Thyroid gland (tissue), 4 donors: Measurements from ENCODE around the gene CTNNA2. TPM values are rescaled to one million over a fixed set of nuclear protein-coding genes. Genes with fewer than 3 reads are reported as not detected.

Experiments
- DNase-seq, 2 donors: peaks; one replicate each; pipeline ENCODE4 v3.0.0-alpha.2; 2019
- H3K27ac ChIP-seq, 3 donors: fragments of 200-600 bp; sonication (generic); 1 replicate in 2 of 3; 2 replicates in 1 of 3; pipeline ENCODE4 v1.5.1; 2016 to 2019; ENCODE audit warnings: mild to moderate bottlenecking in 1 of 3, moderate library complexity in 1 of 3
- H3K27me3 ChIP-seq: fragments of 200-600 bp; sonication (generic); one replicate; pipeline ENCODE4 v1.5.1; 2019
- H3K36me3 ChIP-seq, 2 donors: fragments of 200-600 bp; sonication (generic); one replicate each; pipeline ENCODE4 v1.5.1; 2016 to 2019
- H3K4me1 ChIP-seq, 2 donors: fragments of 200-600 bp; sonication (generic); one replicate each; pipeline ENCODE4 v1.5.1; 2017 to 2019
- H3K4me3 ChIP-seq, 3 donors: fragments of 200-600 bp; sonication (generic); replicated peaks in 1 of 3; 1 replicate in 2 of 3; 2 replicates in 1 of 3; pipeline ENCODE4 v1.5.1; 2016; ENCODE audit warnings: mild to moderate bottlenecking in 1 of 3
- H3K9me3 ChIP-seq: fragments of 200-600 bp; sonication (generic); one replicate; pipeline ENCODE4 v1.5.1; 2017
- POLR2A ChIP-seq, 2 donors: fragments of 450-650 bp; IDR thresholded peaks; one replicate each; pipeline ENCODE4 v1.6.1; 2017; ENCODE audit warnings: antibody characterized with exemption in 2 of 2, mild to moderate bottlenecking in 2 of 2, moderate library complexity in 1 of 2
- WGBS, 2 donors: methylation state at CpG; one replicate each; pipeline ENCODE4 v1.1.5; 2017; 5-methylcytosine and 5-hydroxymethylcytosine counted together
- intact Hi-C: fragments of 100-400 bp; cut with DNase I; formaldehyde crosslinking; loops from one replicate; pipeline ENCODE4 v1.15.1; 2023
- total RNA-seq, 4 donors: library from RNA; depleted of rRNA; stranded (reverse); fragments of >200 nt; gene quantifications; one replicate each; pipeline ENCODE4 v1.2.3, GENCODE V29; 2016
- TF ChIP-seq, protein P1 (sequence below), 6 experiments: fragments of 200-600 bp in 3 of 6; fragments of 450-650 bp in 3 of 6; sonication (generic) in 3 of 6; IDR thresholded peaks; one replicate each; pipeline ENCODE4 v1.5.1; 2016 to 2019; ENCODE audit warnings: antibody characterized with exemption in 6 of 6, mild to moderate bottlenecking in 2 of 6, inconsistent platforms in 1 of 6, moderate library complexity in 1 of 6

The CTNNA2 gene
- total RNA-seq, 4 donors from 2014 or later, result 0.13 to 0.44 (median 0.22) TPM; not detected in 1

DNA sequence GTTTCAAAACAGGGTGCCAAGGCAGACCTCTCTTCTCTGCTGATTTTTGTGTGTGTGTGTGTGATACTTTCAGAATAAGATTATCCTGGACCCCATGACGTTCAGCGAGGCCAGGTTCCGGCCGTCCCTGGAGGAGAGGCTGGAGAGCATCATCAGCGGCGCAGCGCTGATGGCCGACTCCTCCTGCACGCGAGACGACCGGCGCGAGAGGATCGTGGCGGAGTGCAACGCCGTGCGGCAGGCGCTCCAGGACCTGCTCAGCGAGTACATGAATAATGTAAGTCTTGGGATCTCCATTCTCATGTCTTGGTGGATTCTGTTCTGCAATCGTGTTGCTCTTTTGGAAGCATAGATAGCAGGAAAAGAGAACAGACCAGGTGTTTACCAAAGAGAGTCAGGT, 396.7 kb downstream of the CTNNA2 start:
- no peak overlapping the region for H3K27ac ChIP-seq
- H3K36me3 ChIP-seq, result no peaks in the 10 kb centered on the region
- TF ChIP-seq, protein P1, sequence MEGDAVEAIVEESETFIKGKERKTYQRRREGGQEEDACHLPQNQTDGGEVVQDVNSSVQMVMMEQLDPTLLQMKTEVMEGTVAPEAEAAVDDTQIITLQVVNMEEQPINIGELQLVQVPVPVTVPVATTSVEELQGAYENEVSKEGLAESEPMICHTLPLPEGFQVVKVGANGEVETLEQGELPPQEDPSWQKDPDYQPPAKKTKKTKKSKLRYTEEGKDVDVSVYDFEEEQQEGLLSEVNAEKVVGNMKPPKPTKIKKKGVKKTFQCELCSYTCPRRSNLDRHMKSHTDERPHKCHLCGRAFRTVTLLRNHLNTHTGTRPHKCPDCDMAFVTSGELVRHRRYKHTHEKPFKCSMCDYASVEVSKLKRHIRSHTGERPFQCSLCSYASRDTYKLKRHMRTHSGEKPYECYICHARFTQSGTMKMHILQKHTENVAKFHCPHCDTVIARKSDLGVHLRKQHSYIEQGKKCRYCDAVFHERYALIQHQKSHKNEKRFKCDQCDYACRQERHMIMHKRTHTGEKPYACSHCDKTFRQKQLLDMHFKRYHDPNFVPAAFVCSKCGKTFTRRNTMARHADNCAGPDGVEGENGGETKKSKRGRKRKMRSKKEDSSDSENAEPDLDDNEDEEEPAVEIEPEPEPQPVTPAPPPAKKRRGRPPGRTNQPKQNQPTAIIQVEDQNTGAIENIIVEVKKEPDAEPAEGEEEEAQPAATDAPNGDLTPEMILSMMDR (IDR thresholded peaks at IDR 0.05), result no peak
- TF ChIP-seq POLR2A (IDR thresholded peaks at IDR 0.05), result no peak
- no peak for DNase-seq
- H3K9me3 ChIP-seq, result no peaks in the 10 kb centered on the region
- WGBS, 2 donors, result 93% methylated on average over 22 of the region's 22 CpGs
- no peak overlapping the region for H3K4me3 ChIP-seq
- no peaks in the 10 kb centered on the region for H3K27me3 ChIP-seq
- no peaks in the 10 kb centered on the region for H3K4me1 ChIP-seq
- intact Hi-C loops, result no loop called here

DNA sequence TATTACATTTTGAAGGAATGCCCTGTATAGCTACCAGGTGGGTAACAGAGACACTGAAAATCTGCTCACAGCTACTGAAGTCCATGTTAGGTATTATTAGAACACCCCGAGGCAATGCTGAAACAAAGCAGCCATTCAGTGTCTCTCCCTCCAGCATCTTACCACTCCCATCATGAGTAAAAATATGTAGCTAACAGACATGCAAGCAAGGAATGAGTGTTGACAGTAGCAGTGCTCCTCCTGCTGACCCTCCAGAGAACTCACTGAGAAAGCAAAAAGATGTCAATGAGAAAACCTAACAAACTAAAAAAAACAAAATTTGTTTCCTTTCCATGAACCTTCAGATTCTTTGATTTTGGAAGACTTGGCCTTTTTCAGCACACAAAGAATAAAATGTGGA, 397.8 kb downstream of the CTNNA2 start:
- TF ChIP-seq, protein P1 (IDR thresholded peaks at IDR 0.05), result no peak
- TF ChIP-seq POLR2A (IDR thresholded peaks at IDR 0.05), result no peak
- H3K4me1 ChIP-seq, result no peaks in the 10 kb centered on the region
- WGBS, 2 donors, result 64 to 69% methylated on average over 1 of the region's 1 CpG
- no peak overlapping the region for H3K4me3 ChIP-seq
- H3K27me3 ChIP-seq, result no peaks in the 10 kb centered on the region
- H3K36me3 ChIP-seq, result no peaks in the 10 kb centered on the region
- H3K27ac ChIP-seq, result no peak overlapping the region
- intact Hi-C loops, result no loop called here
- H3K9me3 ChIP-seq, result no peaks in the 10 kb centered on the region
- DNase-seq, result no peak

DNA sequence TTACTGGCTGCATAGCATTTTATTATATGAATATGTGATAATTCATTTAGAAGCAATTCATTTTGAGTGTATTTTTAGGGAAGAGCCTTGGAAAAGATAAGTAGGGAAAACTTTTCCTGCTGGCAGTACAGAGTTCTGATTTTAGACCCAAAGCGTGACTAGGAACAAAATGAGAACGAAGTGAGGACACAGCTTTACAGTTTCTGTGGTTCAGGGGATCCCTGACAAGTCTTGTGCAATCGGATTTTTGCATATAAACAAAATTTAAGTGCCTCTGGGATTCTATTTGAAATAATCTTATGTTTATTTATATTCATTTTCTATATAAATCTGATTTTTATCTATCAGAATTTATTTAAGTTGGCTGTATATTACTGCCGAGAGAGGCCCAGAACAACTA, 402.6 kb downstream of the CTNNA2 start:
- Histone ChIP-seq H3K4me3 (no peak overlapping the region), H3K27ac (no peak overlapping the region), H3K27me3 (no peaks in the 10 kb centered on the region), H3K4me1 (no peaks in the 10 kb centered on the region), H3K9me3 (no peaks in the 10 kb centered on the region), H3K36me3 (no peaks in the 10 kb centered on the region)
- TF ChIP-seq POLR2A (IDR thresholded peaks at IDR 0.05), result no peak
- TF ChIP-seq, protein P1 (IDR thresholded peaks at IDR 0.05), result no peak
- intact Hi-C loops, result no loop called here
- no peak for DNase-seq
- WGBS, 2 donors, result 70 to 82% methylated on average over 4 of the region's 4 CpGs

DNA sequence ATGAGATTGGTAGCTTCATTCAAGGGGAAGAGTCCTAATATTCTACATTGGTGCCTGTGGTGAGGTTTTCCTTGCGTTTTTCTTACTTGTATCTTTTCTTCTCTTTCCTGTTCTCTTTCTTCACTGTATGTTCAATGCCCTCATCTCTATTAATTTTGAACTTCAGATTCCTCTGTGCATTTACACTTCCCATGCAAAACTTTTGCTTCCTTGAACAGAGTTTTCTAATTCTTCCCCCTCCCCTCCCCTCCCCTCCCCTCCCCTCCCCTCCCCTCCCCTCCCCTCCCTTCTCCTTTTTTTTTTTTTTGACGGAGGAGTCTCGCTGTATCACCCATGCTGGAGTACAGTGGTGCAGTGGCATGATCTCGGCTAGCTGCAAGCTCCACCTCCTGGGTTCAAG, 403.4 kb downstream of the CTNNA2 start:
- intact Hi-C loops, result no loop called here
- WGBS, 2 donors, result 75 to 90% methylated on average over 4 of the region's 4 CpGs
- no peak for TF ChIP-seq POLR2A (IDR thresholded peaks at IDR 0.05)
- TF ChIP-seq, protein P1 (IDR thresholded peaks at IDR 0.05), result no peak
- no peaks in the 10 kb centered on the region for H3K36me3 ChIP-seq
- H3K4me3 ChIP-seq, result no peak overlapping the region
- no peaks in the 10 kb centered on the region for H3K4me1 ChIP-seq
- no peaks in the 10 kb centered on the region for H3K9me3 ChIP-seq
- no peak for DNase-seq
- H3K27me3 ChIP-seq, result no peaks in the 10 kb centered on the region
- no peak overlapping the region for H3K27ac ChIP-seq

DNA sequence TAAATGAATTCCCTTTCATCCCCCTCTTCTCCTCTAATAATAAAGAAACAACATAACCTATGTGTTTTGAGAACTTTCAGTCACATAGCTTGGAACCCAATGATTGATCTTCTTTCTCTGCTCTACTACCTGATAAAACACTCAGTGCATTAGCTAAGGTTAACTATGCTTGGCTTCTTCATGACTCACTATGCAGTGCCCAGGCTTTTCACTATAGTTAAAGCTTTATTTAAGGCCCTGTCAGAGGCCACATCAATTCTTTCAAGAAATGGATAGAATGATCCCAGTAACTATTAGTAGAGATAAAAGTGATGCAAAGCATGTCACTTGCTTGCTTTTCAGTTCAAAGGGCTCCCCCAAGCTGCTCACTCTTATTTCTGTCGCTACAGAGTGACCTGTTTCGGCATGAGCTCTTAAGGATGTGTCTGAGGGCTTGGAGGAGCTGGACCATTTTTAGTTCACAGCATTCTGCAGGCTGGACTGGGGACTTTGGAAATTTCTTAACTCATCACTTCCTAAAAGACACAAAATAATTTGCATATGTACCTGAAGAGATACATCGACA, 407.7 kb downstream of the CTNNA2 start:
- H3K4me1 ChIP-seq, result no peaks in the 10 kb centered on the region
- no peaks in the 10 kb centered on the region for H3K9me3 ChIP-seq
- no peak for DNase-seq
- WGBS, 2 donors, result 53 to 60% methylated on average over 3 of the region's 3 CpGs
- H3K4me3 ChIP-seq, result no peak overlapping the region
- H3K36me3 ChIP-seq, result no peaks in the 10 kb centered on the region
- intact Hi-C loops, result no loop called here
- TF ChIP-seq, protein P1 (IDR thresholded peaks at IDR 0.05), result no peak
- no peak for TF ChIP-seq POLR2A (IDR thresholded peaks at IDR 0.05)
- no peaks in the 10 kb centered on the region for H3K27me3 ChIP-seq
- H3K27ac ChIP-seq, result no peak overlapping the region
